Measurements from ENCODE around the gene LEMD2.

Gene LEMD2

GRCh38 chr6:33754222-33754621 lies 34.7 kb downstream of the LEMD2 start:
- H3K4me1 Mint-ChIP-seq, result no peaks in the 10 kb centered on the region

GRCh38 chr6:33752646-33753015 lies 36.3 kb downstream of the LEMD2 start:
- peaks cover 5% of the 10 kb centered on the region for H3K27me3 Mint-ChIP-seq
- DNase-seq, result no peak
- H3K27ac Mint-ChIP-seq, result no peak overlapping the region
- no peaks in the 10 kb centered on the region for H3K4me1 Mint-ChIP-seq
- H3K36me3 Mint-ChIP-seq (ENCODE audit: low read depth), result no peaks in the 10 kb centered on the region
- no peak overlapping the region for H3K4me3 Mint-ChIP-seq
- no peaks in the 10 kb centered on the region for H3K9me3 Mint-ChIP-seq
- no peak for ATAC-seq

More at GRCh38 chr6:33754222-33754621, 34.7 kb downstream of the LEMD2 start:
- Mint-ChIP-seq H3K4me3 (no peak overlapping the region), H3K27ac (no peak overlapping the region), H3K27me3 (peaks cover 5% of the 10 kb centered on the region), H3K36me3 (ENCODE audit: low read depth) (no peaks in the 10 kb centered on the region), H3K9me3 (no peaks in the 10 kb centered on the region)
- no peak for DNase-seq
- ATAC-seq, result no peak

GRCh38 chr6:33751771-33752645 lies 36.9 kb downstream of the LEMD2 start:
- H3K4me3 Mint-ChIP-seq, result no peak overlapping the region
- peaks cover 4% of the 10 kb centered on the region for H3K27me3 Mint-ChIP-seq
- no peaks in the 10 kb centered on the region for H3K4me1 Mint-ChIP-seq
- H3K27ac Mint-ChIP-seq, result no peak overlapping the region
- H3K9me3 Mint-ChIP-seq, result no peaks in the 10 kb centered on the region
- DNase-seq, result no peak
- ATAC-seq, result no peak
- no peaks in the 10 kb centered on the region for H3K36me3 Mint-ChIP-seq (ENCODE audit: low read depth)

GRCh38 chr6:33750244-33750991 lies 38.5 kb downstream of the LEMD2 start:
- no peak for ATAC-seq
- H3K9me3 Mint-ChIP-seq, result no peaks in the 10 kb centered on the region
- H3K4me3 Mint-ChIP-seq, result no peak overlapping the region
- no peaks in the 10 kb centered on the region for H3K36me3 Mint-ChIP-seq (ENCODE audit: low read depth)
- H3K27ac Mint-ChIP-seq, result no peak overlapping the region
- H3K4me1 Mint-ChIP-seq, result no peaks in the 10 kb centered on the region
- DNase-seq, result no peak
- H3K27me3 Mint-ChIP-seq, result peaks cover 4% of the 10 kb centered on the region

GRCh38 chr6:33749401-33749800 lies 39.5 kb downstream of the LEMD2 start:
- Mint-ChIP-seq H3K27ac (no peak overlapping the region), H3K9me3 (no peaks in the 10 kb centered on the region), H3K27me3 (peaks cover 4% of the 10 kb centered on the region), H3K4me3 (no peak overlapping the region), H3K4me1 (no peaks in the 10 kb centered on the region), H3K36me3 (ENCODE audit: low read depth) (no peaks in the 10 kb centered on the region)
- DNase-seq (no peak), ATAC-seq (no peak)

- DNase-seq (no peak), ATAC-seq (no peak)
- Mint-ChIP-seq H3K4me3 (no peak overlapping the region), H3K9me3 (no peaks in the 10 kb centered on the region), H3K36me3 (ENCODE audit: low read depth) (no peaks in the 10 kb centered on the region), H3K27me3 (peaks cover 6% of the 10 kb centered on the region), H3K27ac (no peak overlapping the region), H3K4me1 (peaks cover 2% of the 10 kb centered on the region)
Measured at GRCh38 chr6:33748841-33749240, 40.1 kb downstream of the LEMD2 start.

- Mint-ChIP-seq H3K9me3 (no peaks in the 10 kb centered on the region), H3K27ac (no peak overlapping the region), H3K36me3 (ENCODE audit: low read depth) (no peaks in the 10 kb centered on the region), H3K27me3 (peaks cover 10% of the 10 kb centered on the region), H3K4me1 (peaks cover 2% of the 10 kb centered on the region), H3K4me3 (no peak overlapping the region)
- DNase-seq (no peak), ATAC-seq (no peak)
Measured at GRCh38 chr6:33747823-33748222, 41.1 kb downstream of the LEMD2 start.

GRCh38 chr6:33746651-33747100 lies 42.3 kb downstream of the LEMD2 start, which contains the start of gene IP6K3:
Gene IP6K3, minus strand, starts transcription at chr6:33746905. Its CDS starts 11,429 bp downstream, at chr6:33735476.
- DNase-seq (no peak), ATAC-seq (no peak)
- Mint-ChIP-seq H3K27ac (no peak within 1 kb of the TSS), H3K27me3 (peaks cover 13% of the 10 kb centered on the region), H3K9me3 (no peaks in the 10 kb centered on the region), H3K36me3 (ENCODE audit: low read depth) (no peaks in the 10 kb centered on the region), H3K4me3 (no peak within 1 kb of the TSS), H3K4me1 (peaks cover 2% of the 10 kb centered on the region)

- no peak for ATAC-seq
- peaks cover 2% of the 10 kb centered on the region for H3K4me1 Mint-ChIP-seq
- H3K36me3 Mint-ChIP-seq (ENCODE audit: low read depth), result no peaks in the 10 kb centered on the region
- no peak overlapping the region for H3K27ac Mint-ChIP-seq
- DNase-seq, result no peak
- H3K4me3 Mint-ChIP-seq, result no peak overlapping the region
- peaks cover 13% of the 10 kb centered on the region for H3K27me3 Mint-ChIP-seq
- no peaks in the 10 kb centered on the region for H3K9me3 Mint-ChIP-seq
Measured at GRCh38 chr6:33746036-33746600, 42.8 kb downstream of the LEMD2 start.

- ATAC-seq, result no peak
- no peaks in the 10 kb centered on the region for H3K9me3 Mint-ChIP-seq
Measured at GRCh38 chr6:33745548-33745947, 43.4 kb downstream of the LEMD2 start.

GRCh38 chr6:33744895-33745546 lies 43.9 kb downstream of the LEMD2 start:
- Mint-ChIP-seq H3K27ac (no peak overlapping the region), H3K9me3 (no peaks in the 10 kb centered on the region), H3K4me1 (peaks cover 2% of the 10 kb centered on the region), H3K36me3 (ENCODE audit: low read depth) (no peaks in the 10 kb centered on the region), H3K4me3 (no peak overlapping the region), H3K27me3 (peaks cover 11% of the 10 kb centered on the region)
- no peak for ATAC-seq
- no peak for DNase-seq

More at GRCh38 chr6:33745548-33745947, 43.4 kb downstream of the LEMD2 start:
- Mint-ChIP-seq H3K4me3 (no peak overlapping the region), H3K36me3 (ENCODE audit: low read depth) (no peaks in the 10 kb centered on the region), H3K27ac (no peak overlapping the region), H3K27me3 (peaks cover 11% of the 10 kb centered on the region), H3K4me1 (peaks cover 2% of the 10 kb centered on the region)
- DNase-seq, result no peak

GRCh38 chr6:33744001-33744848 lies 44.7 kb downstream of the LEMD2 start:
- Mint-ChIP-seq H3K36me3 (ENCODE audit: low read depth) (no peaks in the 10 kb centered on the region), H3K27ac (no peak overlapping the region), H3K4me1 (peaks cover 2% of the 10 kb centered on the region), H3K9me3 (no peaks in the 10 kb centered on the region), H3K4me3 (no peak overlapping the region), H3K27me3 (peaks cover 11% of the 10 kb centered on the region)
- ATAC-seq, result peak; percentile 75
- peak; percentile 79 for DNase-seq

- Mint-ChIP-seq H3K4me3 (no peak overlapping the region), H3K9me3 (no peaks in the 10 kb centered on the region), H3K27ac (no peak overlapping the region), H3K4me1 (peaks cover 2% of the 10 kb centered on the region), H3K27me3 (peaks cover 11% of the 10 kb centered on the region), H3K36me3 (ENCODE audit: low read depth) (no peaks in the 10 kb centered on the region)
- ATAC-seq, result no peak
- DNase-seq, result no peak
Measured at GRCh38 chr6:33742837-33743236, 46.1 kb downstream of the LEMD2 start.

Data from activated naive CD8-positive, alpha-beta T cell treated with anti-CD3 and anti-CD28 coated beads, Interleukin-2, amount 50 U/mL, for 24 hours (primary cell).